H1 (cell line): ENCODE measurements around the gene LCN10.

Experiments
- MAFK ChIP-seq: IDR thresholded peaks from 2 replicates; pipeline ENCODE4 v1.6.1; 2012; ENCODE audit warnings: low read depth, mild to moderate bottlenecking, improper control_type of control experiment, low read length
- RNF2 ChIP-seq: fragments of 200-900, 300-1000 bp; sonication (generic); IDR thresholded peaks from 2 replicates; pipeline ENCODE4 v1.7.1; 2016; ENCODE audit warnings: borderline replicate concordance, low read depth, mild to moderate bottlenecking, antibody characterized with exemption, low read length; ENCODE audit not compliant: poor library complexity, severe bottlenecking; ENCODE audit errors: missing control alignments
- SP4 ChIP-seq: IDR thresholded peaks from 2 replicates; pipeline ENCODE4 v1.6.1; 2012; ENCODE audit warnings: low read length, inconsistent platforms
- TCF12 ChIP-seq: IDR thresholded peaks from 2 replicates; pipeline ENCODE4 v1.6.1; 2011; ENCODE audit warnings: low read depth, mild to moderate bottlenecking, low read length

- no peak for TF ChIP-seq RNF2
- TF ChIP-seq MAFK: no peak
- TF ChIP-seq TCF12: no peak
- TF ChIP-seq SP4: no peak
Observed at GRCh38 chr9:136721339-136722092, 21.2 kb downstream of the LCN10 start.
